GM12878 (cell line): ENCODE measurements around the gene MRPL23. TPM values are rescaled to one million over a fixed set of nuclear protein-coding genes. Genes with fewer than 3 reads are reported as not detected.

Experiments used
- BACH1 ChIP-seq: fragments of 450-650 bp; IDR thresholded peaks from 2 replicates; pipeline ENCODE4 v1.6.1; 2017; ENCODE audit warnings: mild to moderate bottlenecking, borderline replicate concordance
- BCLAF1 ChIP-seq: fragments of 450-650 bp; IDR thresholded peaks from 2 replicates; pipeline ENCODE4 v1.6.1; 2017; ENCODE audit warnings: antibody characterized with exemption, mild to moderate bottlenecking, moderate library complexity
- CBX3 ChIP-seq: fragments of 200-600 bp; sonication (generic); IDR thresholded peaks from 2 replicates; pipeline ENCODE4 v1.6.1; 2016; ENCODE audit warnings: low read depth, borderline replicate concordance
- CHD1 ChIP-seq: IDR thresholded peaks from 2 replicates; pipeline ENCODE4 v1.6.1; 2012; ENCODE audit warnings: low read depth, low read length, improper control_type of control experiment
- CUX1 ChIP-seq: IDR thresholded peaks from 2 replicates; pipeline ENCODE4 v1.6.1; 2012; ENCODE audit warnings: improper control_type of control experiment, low read depth, low read length; ENCODE audit not compliant: insufficient replicate concordance
- DPF2 ChIP-seq: fragments of 450-650 bp; IDR thresholded peaks from 2 replicates; pipeline ENCODE4 v1.6.1; 2017; ENCODE audit warnings: mild to moderate bottlenecking
- MEF2B ChIP-seq: fragments of 450-650 bp; IDR thresholded peaks from 2 replicates; pipeline ENCODE4 v1.6.1; 2018; ENCODE audit warnings: mild to moderate bottlenecking, moderate library complexity; ENCODE audit not compliant: partially characterized antibody, poor library complexity, severe bottlenecking
- MTA3 ChIP-seq: IDR thresholded peaks from 2 replicates; pipeline ENCODE4 v1.6.1; 2012; ENCODE audit warnings: low read length, inconsistent platforms, borderline replicate concordance
- NBN ChIP-seq: fragments of 450-650 bp; IDR thresholded peaks from 2 replicates; pipeline ENCODE4 v1.6.1; 2016
- NR2C2 ChIP-seq: IDR thresholded peaks from 2 replicates; pipeline ENCODE4 v1.6.1; 2011; ENCODE audit warnings: borderline replicate concordance, low read depth; ENCODE audit not compliant: control insufficient read depth, insufficient read length
- RAD21 ChIP-seq: IDR thresholded peaks from 2 replicates; pipeline ENCODE4 v1.6.1; 2011; ENCODE audit warnings: mild to moderate bottlenecking, low read depth, low read length, moderate library complexity; ENCODE audit not compliant: insufficient read depth
- RCOR1 ChIP-seq: conservative IDR thresholded peaks from 2 replicates; pipeline ENCODE4 v1.6.1; 2012; ENCODE audit warnings: low read depth, low read length, improper control_type of control experiment
- RELB ChIP-seq: fragments of 450-650 bp; IDR thresholded peaks from 2 replicates; pipeline ENCODE4 v1.6.1; 2017; ENCODE audit warnings: low read depth, mild to moderate bottlenecking, moderate library complexity
- STAT3 ChIP-seq: IDR thresholded peaks from 2 replicates; pipeline ENCODE4 v1.6.1; 2011; ENCODE audit warnings: low read depth, low read length, improper control_type of control experiment
- polyA plus RNA-seq, 11 experiments: library from polyadenylated mRNA; depleted of rRNA in 4 of 11; unstranded in 6 of 11; stranded (reverse) in 5 of 11; fragments of >200 nt; fragmentation: Nextera tagmentation in 4 of 11; fragmentation: Illumina TruSeq in 1 of 11; extraction: Ambion mirVana in 4 of 11; extraction: Trizol in 1 of 11; gene quantifications; 1 replicate in 1 of 11; 2 replicates in 10 of 11; pipeline versions ENCODE4 v1.2.1 to v1.2.3, GENCODE V29; 2011 to 2016; ENCODE audit warnings: inconsistent platforms in 2 of 11, missing spikeins in 2 of 11, low read depth in 1 of 11
- total RNA-seq, 4 experiments: library from RNA; depleted of rRNA in 3 of 4; stranded (reverse); fragments of >200 nt in 3 of 4; fragmentation: Illumina TruSeq in 1 of 4; extraction: Trizol in 1 of 4; gene quantifications; 2 replicates each; pipeline versions ENCODE4 v1.2.1 to v1.2.3, GENCODE V29; 2013 to 2021
- TF ChIP-seq, protein P1 (sequence below): fragments of 450-650 bp; formaldehyde crosslinking; IDR thresholded peaks from 2 replicates; pipeline ENCODE4 v1.4.0; 2020; ENCODE audit warnings: mild to moderate bottlenecking, moderate library complexity

MRPL23 gene
- total and polyA plus RNA-seq, 10 of the 15 experiments (the other 5 are each of a cell fraction or from before 2014, with no cell fraction given), result 1.6 to 207 (median 126) TPM

GRCh38 chr11:1916132-1916985 lies 30.8 kb upstream of the MRPL23 start (continued):
- TF ChIP-seq CUX1 (peak; percentile 33), CBX3 (no peak), BCLAF1 (no peak), RAD21 (no peak), MTA3 (peak; percentile 66; the same call in 1 of the 2 replicates), BACH1 (no peak), MEF2B (peak; percentile 86), CHD1 (no peak), RCOR1 (no peak), RELB (0 out of 2 replicates have a peak, but pooled peaks have one; percentile 28), NBN (no peak), DPF2 (0 out of 2 replicates have a peak, but pooled peaks have one; percentile 34), NR2C2 (no peak), STAT3 (no peak)
- TF ChIP-seq, protein P1, sequence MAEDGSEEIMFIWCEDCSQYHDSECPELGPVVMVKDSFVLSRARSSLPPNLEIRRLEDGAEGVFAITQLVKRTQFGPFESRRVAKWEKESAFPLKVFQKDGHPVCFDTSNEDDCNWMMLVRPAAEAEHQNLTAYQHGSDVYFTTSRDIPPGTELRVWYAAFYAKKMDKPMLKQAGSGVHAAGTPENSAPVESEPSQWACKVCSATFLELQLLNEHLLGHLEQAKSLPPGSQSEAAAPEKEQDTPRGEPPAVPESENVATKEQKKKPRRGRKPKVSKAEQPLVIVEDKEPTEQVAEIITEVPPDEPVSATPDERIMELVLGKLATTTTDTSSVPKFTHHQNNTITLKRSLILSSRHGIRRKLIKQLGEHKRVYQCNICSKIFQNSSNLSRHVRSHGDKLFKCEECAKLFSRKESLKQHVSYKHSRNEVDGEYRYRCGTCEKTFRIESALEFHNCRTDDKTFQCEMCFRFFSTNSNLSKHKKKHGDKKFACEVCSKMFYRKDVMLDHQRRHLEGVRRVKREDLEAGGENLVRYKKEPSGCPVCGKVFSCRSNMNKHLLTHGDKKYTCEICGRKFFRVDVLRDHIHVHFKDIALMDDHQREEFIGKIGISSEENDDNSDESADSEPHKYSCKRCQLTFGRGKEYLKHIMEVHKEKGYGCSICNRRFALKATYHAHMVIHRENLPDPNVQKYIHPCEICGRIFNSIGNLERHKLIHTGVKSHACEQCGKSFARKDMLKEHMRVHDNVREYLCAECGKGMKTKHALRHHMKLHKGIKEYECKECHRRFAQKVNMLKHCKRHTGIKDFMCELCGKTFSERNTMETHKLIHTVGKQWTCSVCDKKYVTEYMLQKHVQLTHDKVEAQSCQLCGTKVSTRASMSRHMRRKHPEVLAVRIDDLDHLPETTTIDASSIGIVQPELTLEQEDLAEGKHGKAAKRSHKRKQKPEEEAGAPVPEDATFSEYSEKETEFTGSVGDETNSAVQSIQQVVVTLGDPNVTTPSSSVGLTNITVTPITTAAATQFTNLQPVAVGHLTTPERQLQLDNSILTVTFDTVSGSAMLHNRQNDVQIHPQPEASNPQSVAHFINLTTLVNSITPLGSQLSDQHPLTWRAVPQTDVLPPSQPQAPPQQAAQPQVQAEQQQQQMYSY (CRISPR knock-in tag), result no peak
